Neural cell (in vitro differentiated cells): ENCODE data around the gene ZNF555. TPM values are rescaled to one million over a fixed set of nuclear protein-coding genes. Genes with fewer than 3 reads are reported as not detected.

Experiments
- H2AFZ ChIP-seq: fragments of 200-600, 300-800 bp; sonication (generic), shearing (Covaris generic); 2 replicates; pipeline ENCODE4 v1.6.0; 2014; ENCODE audit warnings: low read depth, mild to moderate bottlenecking, antibody characterized with exemption, low read length, moderate library complexity
- H3F3A ChIP-seq: fragments of 200-600 bp; shearing (Covaris generic); 2 replicates; pipeline ENCODE4 v1.6.1; 2016; ENCODE audit warnings: mild to moderate bottlenecking, moderate library complexity, mixed read lengths, antibody characterized with exemption, low read length; ENCODE audit not compliant: insufficient read depth, poor library complexity, severe bottlenecking
- H3K27ac ChIP-seq: fragments of 200-600, 300-800 bp; sonication (generic), shearing (Covaris generic); 2 replicates; pipeline ENCODE4 v1.5.1; 2014; ENCODE audit warnings: mild to moderate bottlenecking, low read length, moderate library complexity
- H3K27me3 ChIP-seq: fragments of 300-800, 200-600 bp; sonication (generic), shearing (Covaris generic); 2 replicates; pipeline ENCODE4 v1.6.0; 2014; ENCODE audit warnings: mild to moderate bottlenecking, low read depth, low read length, moderate library complexity; ENCODE audit not compliant: insufficient read depth
- H3K36me3 ChIP-seq: fragments of 300-800, 200-600 bp; sonication (generic), shearing (Covaris generic); 2 replicates; pipeline ENCODE4 v1.5.1; 2014; ENCODE audit warnings: mild to moderate bottlenecking, antibody characterized with exemption, low read length, moderate library complexity; ENCODE audit not compliant: insufficient read depth
- H3K4me2 ChIP-seq: fragments of 300-800, 200-600 bp; sonication (generic), shearing (Covaris generic); 2 replicates; pipeline ENCODE4 v1.6.0; 2014; ENCODE audit warnings: mild to moderate bottlenecking, low read length
- H3K4me3 ChIP-seq: fragments of 300-800, 200-600 bp; sonication (generic), shearing (Covaris generic); 2 replicates; pipeline ENCODE4 v1.5.1; 2014; ENCODE audit warnings: mild to moderate bottlenecking, low read length, moderate library complexity
- H3K79me2 ChIP-seq: fragments of 200-600 bp; shearing (Covaris generic); replicated peaks from 2 replicates; pipeline ENCODE4 v1.6.0; 2014; ENCODE audit warnings: mild to moderate bottlenecking, low read length, moderate library complexity; ENCODE audit not compliant: insufficient read depth
- H3K9ac ChIP-seq: fragments of 300-800, 200-600 bp; sonication (generic), shearing (Covaris generic); 2 replicates; pipeline ENCODE4 v1.6.1; 2016; ENCODE audit warnings: mild to moderate bottlenecking, low read length, mixed read lengths
- H3K9me2 ChIP-seq: fragments of 200-600 bp; shearing (Covaris generic); 2 replicates; pipeline ENCODE4 v1.6.1; 2016; ENCODE audit warnings: mild to moderate bottlenecking, low read length, mixed read lengths; ENCODE audit not compliant: insufficient read depth
- H3K9me3 ChIP-seq: fragments of 200-600, 300-800 bp; sonication (generic), shearing (Covaris generic); 2 replicates; pipeline ENCODE4 v1.6.1; 2016; ENCODE audit warnings: mild to moderate bottlenecking, mixed run types, low read length, moderate library complexity, mixed read lengths
- H4K20me1 ChIP-seq: fragments of 200-600 bp; shearing (Covaris generic); 2 replicates; pipeline ENCODE4 v1.6.1; 2016; ENCODE audit warnings: mild to moderate bottlenecking, mixed run types; ENCODE audit not compliant: insufficient read depth
- CTCF ChIP-seq: fragments of 450-650 bp; IDR thresholded peaks from 2 replicates; pipeline ENCODE4 v1.5.1; 2014; ENCODE audit warnings: antibody characterized with exemption, mild to moderate bottlenecking, moderate library complexity; ENCODE audit not compliant: poor library complexity, severe bottlenecking
- EP300 ChIP-seq: fragments of 450-650 bp; conservative IDR thresholded peaks from 2 replicates; pipeline ENCODE4 v1.6.1; 2014; ENCODE audit warnings: antibody characterized with exemption, mild to moderate bottlenecking, moderate library complexity; ENCODE audit not compliant: poor library complexity, severe bottlenecking
- EZH2 ChIP-seq: fragments of 200-600, 300-800 bp; shearing (Covaris generic), sonication (generic); IDR thresholded peaks from 2 replicates; pipeline ENCODE4 v1.6.1; 2014; ENCODE audit warnings: antibody characterized with exemption, low read length, borderline replicate concordance, mild to moderate bottlenecking; ENCODE audit not compliant: insufficient read depth, poor library complexity, severe bottlenecking
- MXI1 ChIP-seq: fragments of 450-650 bp; conservative IDR thresholded peaks from 2 replicates; pipeline ENCODE4 v1.6.1; 2014; ENCODE audit warnings: antibody characterized with exemption, mild to moderate bottlenecking; ENCODE audit not compliant: poor library complexity, severe bottlenecking
- POLR2AphosphoS5 ChIP-seq: IDR thresholded peaks from 2 replicates; pipeline ENCODE4 v1.6.1; 2012
- RAD21 ChIP-seq: fragments of 450-650 bp; conservative IDR thresholded peaks from 2 replicates; pipeline ENCODE4 v1.6.1; 2014; ENCODE audit warnings: antibody characterized with exemption, mild to moderate bottlenecking, moderate library complexity
- REST ChIP-seq: IDR thresholded peaks from 2 replicates; pipeline ENCODE4 v1.6.1; 2012; ENCODE audit warnings: borderline replicate concordance
- SMC3 ChIP-seq: fragments of 450-650 bp; conservative IDR thresholded peaks from 2 replicates; pipeline ENCODE4 v1.6.1; 2014; ENCODE audit warnings: antibody characterized with exemption, mild to moderate bottlenecking, moderate library complexity; ENCODE audit not compliant: poor library complexity
- TAF1 ChIP-seq: IDR thresholded peaks from 2 replicates; pipeline ENCODE4 v1.6.1; 2012; ENCODE audit warnings: low read depth
- polyA plus RNA-seq: library from polyadenylated mRNA; depleted of rRNA; stranded (reverse); fragments of >200 nt; gene quantifications from 2 replicates; pipeline ENCODE4 v1.2.3, GENCODE V29; 2014

ZNF555 gene
- polyA plus RNA-seq, 1 donor from 2014 or later, result 6.5 TPM

GRCh38 chr19:2809387-2810140 is 31.7 kb upstream of the ZNF555 start:
- Histone ChIP-seq H4K20me1 (no peaks in the 10 kb centered on the region), H3F3A (no peaks in the 10 kb centered on the region), H3K9me2 (no peaks in the 10 kb centered on the region), H3K36me3 (no peaks in the 10 kb centered on the region), H3K79me2 (no peaks in the 10 kb centered on the region), H3K9me3 (no peaks in the 10 kb centered on the region), H2AFZ (no peak overlapping the region), H3K27ac (no peak overlapping the region), H3K27me3 (no peaks in the 10 kb centered on the region), H3K4me2 (no peak overlapping the region), H3K9ac (no peak overlapping the region), H3K4me3 (no peak overlapping the region)
- TF ChIP-seq CTCF, result no peak
- no peak for TF ChIP-seq POLR2AphosphoS5
- TF ChIP-seq EP300, result no peak
- no peak for TF ChIP-seq REST
- no peak for TF ChIP-seq TAF1
- no peak for TF ChIP-seq EZH2
- TF ChIP-seq SMC3, result no peak
- TF ChIP-seq RAD21, result no peak
- TF ChIP-seq MXI1, result no peak

- H4K20me1 ChIP-seq, result no peaks in the 10 kb centered on the region
- no peaks in the 10 kb centered on the region for H3K9me2 ChIP-seq
- no peaks in the 10 kb centered on the region for H3K79me2 ChIP-seq
- TF ChIP-seq MXI1 (no peak), TAF1 (no peak), POLR2AphosphoS5 (no peak), SMC3 (no peak), REST (no peak), EZH2 (no peak)
- no peaks in the 10 kb centered on the region for H3K27me3 ChIP-seq
- no peak overlapping the region for H3K9ac ChIP-seq
- H3K4me3 ChIP-seq, result no peak overlapping the region
- no peaks in the 10 kb centered on the region for H3F3A ChIP-seq
- no peak overlapping the region for H2AFZ ChIP-seq
- H3K36me3 ChIP-seq, result no peaks in the 10 kb centered on the region
- H3K4me2 ChIP-seq, result no peak overlapping the region
- no peak overlapping the region for H3K27ac ChIP-seq
- H3K9me3 ChIP-seq, result no peaks in the 10 kb centered on the region
Measured at GRCh38 chr19:2810141-2811091, 30.9 kb upstream of the ZNF555 start.
